Naive thymus-derived CD4-positive, alpha-beta T cell (primary cell): Measurements from ENCODE around the gene NXPH3. TPM values are rescaled to one million over a fixed set of nuclear protein-coding genes. Genes with fewer than 3 reads are reported as not detected.

Experiments
- ATAC-seq: fragments of 150-1000 bp; cut with Tn5 transposase; 2 replicates; pipeline ENCODE4 v1.10.0; 2021; ENCODE audit warnings: mild to moderate bottlenecking, moderate library complexity
- CTCF ChIA-PET: fragments of 350-600 bp; sonication (Branson Sonifier 250); formaldehyde crosslinking; loops from one replicate; lab custom pipeline; 2021; ENCODE audit warnings: antibody characterized with exemption; lab: Charles Lee
- POLR2A ChIA-PET: fragments of 350-600 bp; sonication (Branson Sonifier 250); formaldehyde crosslinking; loops from one replicate; lab custom pipeline; 2021; ENCODE audit warnings: antibody characterized with exemption, inconsistent platforms; lab: Charles Lee
- DNase-seq, 9 donors: peaks; one replicate each; pipeline versions ENCODE4 v3.0.0 to v3.0.0-alpha.2; 2020 to 2022; ENCODE audit warnings: mixed read lengths in 1 of 9
- H3K27ac ChIP-seq: one replicate; pipeline ENCODE4 v1.7.0; 2013; ENCODE audit warnings: mild to moderate bottlenecking, low read depth, low read length, moderate library complexity
- H3K27me3 ChIP-seq, 2 donors: one replicate each; pipeline ENCODE4 v1.7.0; 2013; ENCODE audit warnings: low read length in 2 of 2, mild to moderate bottlenecking in 2 of 2, moderate library complexity in 2 of 2; ENCODE audit not compliant: control insufficient read depth in 2 of 2, insufficient read depth in 2 of 2
- H3K36me3 ChIP-seq, 3 experiments: 1 replicate in 2 of 3; 2 replicates in 1 of 3; pipeline ENCODE4 v1.7.0; 2013; ENCODE audit warnings: low read length in 3 of 3, mild to moderate bottlenecking in 3 of 3, moderate library complexity in 1 of 3; ENCODE audit not compliant: insufficient read depth in 3 of 3, control insufficient read depth in 2 of 3
- H3K4me1 ChIP-seq, 2 donors: one replicate each; pipeline ENCODE4 v1.7.0; 2013; ENCODE audit warnings: low read length in 2 of 2, mild to moderate bottlenecking in 2 of 2, moderate library complexity in 1 of 2; ENCODE audit not compliant: control insufficient read depth in 2 of 2, insufficient read depth in 2 of 2
- H3K4me3 ChIP-seq: 2 replicates; pipeline ENCODE4 v1.7.0; 2013; ENCODE audit warnings: mild to moderate bottlenecking, low read length
- H3K9me3 ChIP-seq, 3 experiments: 1 replicate in 2 of 3; 2 replicates in 1 of 3; pipeline ENCODE4 v1.7.0; 2013; ENCODE audit warnings: low read length in 3 of 3; ENCODE audit not compliant: control insufficient read depth in 2 of 3
- H3K27ac Mint-ChIP-seq, 9 donors: one replicate each; pipeline ENCODE4 v1.8.0; 2020 to 2022; ENCODE audit warnings: mixed read lengths in 9 of 9, mild to moderate bottlenecking in 8 of 9, moderate library complexity in 5 of 9, inconsistent platforms in 2 of 9
- H3K27me3 Mint-ChIP-seq, 5 donors: one replicate each; pipeline ENCODE4 v1.8.0; 2021 to 2022; ENCODE audit warnings: mixed read lengths in 5 of 5, mild to moderate bottlenecking in 1 of 5
- H3K36me3 Mint-ChIP-seq, 5 donors: one replicate each; pipeline ENCODE4 v1.8.0; 2020 to 2022; ENCODE audit warnings: mixed read lengths in 5 of 5, mild to moderate bottlenecking in 3 of 5, inconsistent platforms in 1 of 5
- H3K4me1 Mint-ChIP-seq, 7 donors: one replicate each; pipeline ENCODE4 v1.8.0; 2020 to 2022; ENCODE audit warnings: mixed read lengths in 7 of 7, mild to moderate bottlenecking in 3 of 7, inconsistent platforms in 1 of 7
- H3K4me3 Mint-ChIP-seq, 10 donors: one replicate each; pipeline ENCODE4 v1.8.0; 2020 to 2022; ENCODE audit warnings: mild to moderate bottlenecking in 10 of 10, mixed read lengths in 10 of 10, moderate library complexity in 6 of 10, inconsistent platforms in 2 of 10
- H3K9me3 Mint-ChIP-seq, 11 donors: one replicate each; pipeline ENCODE4 v1.8.0; 2020 to 2022; ENCODE audit warnings: mixed read lengths in 11 of 11, mild to moderate bottlenecking in 4 of 11, inconsistent platforms in 1 of 11, moderate library complexity in 1 of 11
- intact Hi-C, 2 donors: fragments of 100-400 bp; cut with micrococcal nuclease; formaldehyde crosslinking; loops; one replicate each; pipeline ENCODE4 v1.15.1; 2023
- polyA plus RNA-seq, 2 donors: library from polyadenylated mRNA; unstranded; fragments of 300-500 nt; fragmentation: Illumina TruSeq; gene quantifications; one replicate each; pipeline ENCODE4 v1.2.3, GENCODE V29; 2021
- total RNA-seq, 6 experiments: library from RNA in 5 of 6; stranded (reverse) in 5 of 6; gene quantifications; 1 replicate in 5 of 6; 2 replicates in 1 of 6; pipeline ENCODE4 v1.2.3 and lab custom pipeline; 2021 to 2026

The NXPH3 gene
- total and polyA plus RNA-seq, 7 experiments from 2014 or later: not detected

GRCh38 chr17:49554694-49555494, 20.8 kb upstream of the NXPH3 start:
- Histone ChIP-seq H3K27ac (no peak overlapping the region), H3K4me3 (no peak overlapping the region), H3K27me3 (peaks cover 0 to 3% of the 10 kb centered on the region in 2 donors), H3K9me3 (no peaks in the 10 kb centered on the region), H3K36me3 (no peaks in the 10 kb centered on the region), H3K4me1 (peaks cover 0 to 3% of the 10 kb centered on the region in 2 donors)
- POLR2A ChIA-PET: no interaction called here
- Mint-ChIP-seq H3K27me3 (peaks cover 0 to 6% (median 5%) of the 10 kb centered on the region in 5 donors), H3K9me3 (no peaks in the 10 kb centered on the region), H3K27ac (no peak overlapping the region), H3K4me3 (no peak overlapping the region), H3K36me3 (no peaks in the 10 kb centered on the region), H3K4me1 (peaks cover 6 to 13% (median 10%) of the 10 kb centered on the region in 7 donors)
- ATAC-seq: no peak
- intact Hi-C loops: loop anchor here in 1 of 2 donors (10.0 kb wide), 1 partner anchor 240 kb away; no protein-coding TSS in a partner anchor
- no peak for DNase-seq
- CTCF ChIA-PET: interaction anchor here (0.6 to 4.6 kb wide), 11 partner anchors 13 to 240 kb away, joined by 3 to 40 read pairs (median 5); partner anchors contain the start of gene PHB1

- Histone ChIP-seq H3K4me3 (no peak overlapping the region), H3K27me3 (peaks cover 0 to 3% of the 10 kb centered on the region in 2 donors), H3K36me3 (no peaks in the 10 kb centered on the region), H3K27ac (no peak overlapping the region), H3K4me1 (peaks cover 0 to 3% of the 10 kb centered on the region in 2 donors), H3K9me3 (no peaks in the 10 kb centered on the region)
- no peaks in the 10 kb centered on the region for H3K9me3 Mint-ChIP-seq
- ATAC-seq (no peak), DNase-seq (no peak)
- ChIA-PET POLR2A (interaction anchor here (0.7 to 2.0 kb wide), 3 partner anchors 60 to 562 kb away, joined by 3 to 5 read pairs (median 3); no protein-coding TSS in a partner anchor), CTCF (interaction anchor here (0.6 to 4.6 kb wide), 20 partner anchors 10 to 1292 kb away, joined by 3 to 40 read pairs (median 3); partner anchors contain the start of gene PHB1)
- peaks cover 0 to 9% (median 5%) of the 10 kb centered on the region in 5 donors for H3K27me3 Mint-ChIP-seq
- H3K4me3 Mint-ChIP-seq: no peak overlapping the region
- no peak overlapping the region for H3K27ac Mint-ChIP-seq
- no peaks in the 10 kb centered on the region for H3K36me3 Mint-ChIP-seq
- H3K4me1 Mint-ChIP-seq: peaks cover 6 to 13% (median 10%) of the 10 kb centered on the region in 7 donors
- intact Hi-C loops: loop anchor here (1.0 to 10.0 kb wide), 5 partner anchors 59 to 241 kb away; no protein-coding TSS in a partner anchor
Observed at GRCh38 chr17:49555495-49556222, 20.0 kb upstream of the NXPH3 start.

- peaks cover 0 to 3% of the 10 kb centered on the region in 2 donors for H3K27me3 ChIP-seq
- no peaks in the 10 kb centered on the region for H3K36me3 Mint-ChIP-seq
- no peak overlapping the region for H3K4me3 ChIP-seq
- intact Hi-C loops: loop anchor here (1.0 to 10.0 kb wide), 5 partner anchors 60 to 242 kb away; no protein-coding TSS in a partner anchor
- ChIA-PET CTCF (interaction anchor here (0.5 to 4.6 kb wide), 28 partner anchors 9 to 1293 kb away, joined by 3 to 40 read pairs (median 4); partner anchors contain the start of gene PHB1), POLR2A (interaction anchor here (0.7 to 2.0 kb wide), 3 partner anchors 60 to 561 kb away, joined by 3 to 5 read pairs (median 3); no protein-coding TSS in a partner anchor)
- H3K27ac Mint-ChIP-seq: no peak overlapping the region
- H3K27ac ChIP-seq: no peak overlapping the region
- ATAC-seq (peak; percentile 96), DNase-seq (peak; percentile 61 to 89 (median 81))
- H3K27me3 Mint-ChIP-seq: peaks cover 0 to 13% (median 5%) of the 10 kb centered on the region in 5 donors
- peak overlapping the region in 1 of 10 donors; percentile 52 for H3K4me3 Mint-ChIP-seq
- no peaks in the 10 kb centered on the region for H3K9me3 Mint-ChIP-seq
- H3K4me1 ChIP-seq: peaks cover 0 to 3% of the 10 kb centered on the region in 2 donors
- no peaks in the 10 kb centered on the region for H3K9me3 ChIP-seq
- H3K36me3 ChIP-seq: no peaks in the 10 kb centered on the region
- peaks cover 6 to 13% (median 10%) of the 10 kb centered on the region in 7 donors for H3K4me1 Mint-ChIP-seq
Observed at GRCh38 chr17:49556223-49556943, 19.3 kb upstream of the NXPH3 start.

- no peaks in the 10 kb centered on the region for H3K36me3 ChIP-seq
- intact Hi-C loops: loop anchor here (2.0 to 10.0 kb wide), 2 partner anchors 243 kb away; no protein-coding TSS in a partner anchor
- ChIA-PET POLR2A (interaction anchor here (0.6 to 2.0 kb wide), 3 partner anchors 12 to 149 kb away, joined by 3 to 5 read pairs (median 4); no protein-coding TSS in a partner anchor), CTCF (interaction anchor here (0.6 to 4.6 kb wide), 22 partner anchors 8 to 441 kb away, joined by 3 to 40 read pairs (median 4); partner anchors contain the start of gene PHB1)
- ATAC-seq (peak; percentile 51), DNase-seq (peak in 4 of 9 donors; percentile 25 to 34 (median 28))
- H3K4me3 ChIP-seq: no peak overlapping the region
- Mint-ChIP-seq H3K4me3 (peak overlapping the region in 1 of 10 donors; percentile 52), H3K27ac (peak overlapping the region in 3 of 9 donors; percentile 6 to 83 (median 39)), H3K9me3 (no peaks in the 10 kb centered on the region), H3K36me3 (no peaks in the 10 kb centered on the region), H3K4me1 (peaks cover 6 to 13% (median 10%) of the 10 kb centered on the region in 7 donors), H3K27me3 (peaks cover 0 to 15% (median 5%) of the 10 kb centered on the region in 5 donors)
- H3K27ac ChIP-seq: no peak overlapping the region
- H3K27me3 ChIP-seq: peaks cover 0 to 3% of the 10 kb centered on the region in 2 donors
- H3K4me1 ChIP-seq: peaks cover 0 to 3% of the 10 kb centered on the region in 2 donors
- no peaks in the 10 kb centered on the region for H3K9me3 ChIP-seq
Observed at GRCh38 chr17:49557312-49558024, 18.2 kb upstream of the NXPH3 start.

GRCh38 chr17:49564638-49565037, 11.0 kb upstream of the NXPH3 start:
- H3K36me3 ChIP-seq: no peaks in the 10 kb centered on the region
- H3K9me3 ChIP-seq: no peaks in the 10 kb centered on the region
- H3K27me3 ChIP-seq: no peaks in the 10 kb centered on the region
- DNase-seq: no peak
- Mint-ChIP-seq H3K9me3 (no peaks in the 10 kb centered on the region), H3K4me3 (no peak overlapping the region), H3K4me1 (peaks cover 0 to 21% (median 15%) of the 10 kb centered on the region in 7 donors), H3K27me3 (peaks cover 0 to 24% (median 0%) of the 10 kb centered on the region in 5 donors), H3K27ac (no peak overlapping the region), H3K36me3 (no peaks in the 10 kb centered on the region)
- H3K4me1 ChIP-seq: peaks cover 6 to 7% of the 10 kb centered on the region in 2 donors
- no peak overlapping the region for H3K27ac ChIP-seq
- CTCF ChIA-PET: interaction anchor here (0.6 to 1.6 kb wide), 2 partner anchors 184 to 434 kb away, joined by 4 to 6 read pairs; no protein-coding TSS in a partner anchor
- ATAC-seq: no peak
- intact Hi-C loops: no loop called here
- POLR2A ChIA-PET: interaction anchor here (0.7 kb wide), 1 partner anchor 85 kb away, joined by 3 read pairs; no protein-coding TSS in a partner anchor
- H3K4me3 ChIP-seq: no peak overlapping the region
